WTC11 (cell line): ENCODE data around the gene IGLL1. TPM values are rescaled to one million over a fixed set of nuclear protein-coding genes. Genes with fewer than 3 reads are reported as not detected.
"Not testable (repeated sequence)": the region's sequence is repeated elsewhere in the genome, so short reads cannot be mapped to it uniquely, and the experiment has no call there.

ENCODE experiments used
- ATAC-seq: fragments of 200-7000 bp; cut with Tn5 transposase; 2 replicates; pipeline ENCODE4 v1.10.0; 2021; ENCODE audit warnings: mild to moderate bottlenecking, moderate library complexity
- Bru-seq: library from RNA; stranded (reverse); fragments of 400-500 nt; gene quantifications from one replicate; lab custom pipeline; 2021; lab: Mats Ljungman, UMichigan
- CTCF ChIA-PET: fragments of 300-600 bp; sonication (Branson Sonifier 250); formaldehyde crosslinking; loops from one replicate; lab custom pipeline; 2021; ENCODE audit warnings: antibody characterized with exemption; lab: Charles Lee
- POLR2A ChIA-PET: fragments of 350-600 bp; sonication (Branson Sonifier 250); formaldehyde crosslinking; loops from one replicate; lab custom pipeline; 2021; ENCODE audit warnings: antibody characterized with exemption; lab: Charles Lee
- DNase-seq: peaks from one replicate; pipeline ENCODE4 v3.0.0; 2021; ENCODE audit warnings: low spot score
- H3K27ac Mint-ChIP-seq: 2 replicates; pipeline ENCODE4 v1.8.0; 2021; ENCODE audit warnings: mixed read lengths
- H3K27me3 Mint-ChIP-seq: 2 replicates; pipeline ENCODE4 v1.8.0; 2021; ENCODE audit warnings: low read depth, mild to moderate bottlenecking, moderate library complexity, mixed read lengths
- H3K36me3 Mint-ChIP-seq: 2 replicates; pipeline ENCODE4 v1.8.0; 2021; ENCODE audit warnings: mixed read lengths
- H3K4me1 Mint-ChIP-seq: 2 replicates; pipeline ENCODE4 v1.8.0; 2022; ENCODE audit warnings: mixed read lengths
- H3K4me3 Mint-ChIP-seq: 2 replicates; pipeline ENCODE4 v1.8.0; 2021; ENCODE audit warnings: mild to moderate bottlenecking, moderate library complexity, mixed read lengths
- H3K9me3 Mint-ChIP-seq: 2 replicates; pipeline ENCODE4 v1.8.0; 2021; ENCODE audit warnings: mixed read lengths
- AFF4 ChIP-seq: sonication (generic); formaldehyde crosslinking; IDR thresholded peaks from 2 replicates; pipeline ENCODE4 v1.8.1; 2023; ENCODE audit warnings: mild to moderate bottlenecking, missing genetic modification reagents, borderline replicate concordance
- AR ChIP-seq: fragments of 250-450 bp; sonication (Bioruptor Pico); IDR thresholded peaks from 2 replicates; pipeline ENCODE4 v1.9.0; 2021; ENCODE audit warnings: mild to moderate bottlenecking
- ATF3 ChIP-seq: sonication (generic); formaldehyde crosslinking; conservative IDR thresholded peaks from 2 replicates; pipeline ENCODE4 v1.8.1; 2022; ENCODE audit warnings: mild to moderate bottlenecking, missing genetic modification reagents
- CBFB ChIP-seq: sonication (generic); formaldehyde crosslinking; IDR thresholded peaks from 2 replicates; pipeline ENCODE4 v1.8.1; 2022; ENCODE audit warnings: mild to moderate bottlenecking, low read depth, missing genetic modification reagents
- CDX4 ChIP-seq: fragments of 250-450 bp; sonication (Bioruptor Pico); IDR thresholded peaks from 2 replicates; pipeline ENCODE4 v1.9.0; 2021; ENCODE audit warnings: moderate library complexity, mild to moderate bottlenecking, inconsistent platforms, borderline replicate concordance
- CREM ChIP-seq: sonication (generic); formaldehyde crosslinking; IDR thresholded peaks from 2 replicates; pipeline ENCODE4 v1.8.1; 2022; ENCODE audit warnings: mild to moderate bottlenecking, missing genetic modification reagents, moderate library complexity
- E2F4 ChIP-seq: sonication (generic); formaldehyde crosslinking; IDR thresholded peaks from 2 replicates; pipeline ENCODE4 v1.8.1; 2022; ENCODE audit warnings: low read depth, mild to moderate bottlenecking, moderate library complexity, missing genetic modification reagents, borderline replicate concordance
- IRF1 ChIP-seq: sonication (generic); formaldehyde crosslinking; IDR thresholded peaks from 2 replicates; pipeline ENCODE4 v1.8.0; 2023; ENCODE audit warnings: missing genetic modification reagents
- IRF2 ChIP-seq: sonication (generic); formaldehyde crosslinking; IDR thresholded peaks from 2 replicates; pipeline ENCODE4 v1.8.0; 2022; ENCODE audit warnings: low read depth, missing genetic modification reagents, borderline replicate concordance
- MAX ChIP-seq: sonication (generic); formaldehyde crosslinking; IDR thresholded peaks from 2 replicates; pipeline ENCODE4 v1.8.0; 2022; ENCODE audit warnings: mild to moderate bottlenecking, missing genetic modification reagents
- MXD4 ChIP-seq: fragments of 250-450 bp; sonication (Bioruptor Pico); IDR thresholded peaks from 2 replicates; pipeline ENCODE4 v1.8.0; 2021; ENCODE audit warnings: mild to moderate bottlenecking, moderate library complexity, borderline replicate concordance
- RORB ChIP-seq: fragments of 250-450 bp; sonication (Bioruptor Pico); IDR thresholded peaks from 2 replicates; pipeline ENCODE4 v1.9.0; 2021; ENCODE audit warnings: mild to moderate bottlenecking
- SOX15 ChIP-seq: fragments of 250-450 bp; sonication (Bioruptor Pico); IDR thresholded peaks from 2 replicates; pipeline ENCODE4 v1.9.0; 2021; ENCODE audit warnings: mild to moderate bottlenecking
- ZNF281 ChIP-seq: sonication (generic); formaldehyde crosslinking; IDR thresholded peaks from 2 replicates; pipeline ENCODE4 v1.8.0; 2023; ENCODE audit warnings: mild to moderate bottlenecking, missing genetic modification reagents
- ZNF317 ChIP-seq: sonication (generic); formaldehyde crosslinking; IDR thresholded peaks from 2 replicates; pipeline ENCODE4 v1.8.1; 2023; ENCODE audit warnings: low read depth, mild to moderate bottlenecking, moderate library complexity, missing genetic modification reagents, borderline replicate concordance
- long read RNA-seq, 3 experiments: library from RNA in 1 of 3; library from capped mRNA in 1 of 3; library from polyadenylated mRNA in 1 of 3; unstranded in 2 of 3; stranded (forward) in 1 of 3; transcript quantifications; one replicate each; pipeline ENCODE4 v2.0.0, GENCODE V29; 2021
- total RNA-seq: library from RNA; stranded (reverse); gene quantifications from 3 replicates; pipeline ENCODE4 v1.2.3, GENCODE V29; 2021

The IGLL1 gene
- not detected in 3 replicates for total RNA-seq
- Bru-seq, nascent RNA: not detected
- long read RNA-seq, experiment 1: 0 reads
- long read RNA-seq, experiment 2: 0 reads
- long read RNA-seq, experiment 3: 0 reads

- Mint-ChIP-seq H3K4me3 (no peak within 1 kb of the TSS), H3K4me1 (no peaks in the 10 kb centered on the region), H3K27ac (no peak within 1 kb of the TSS), H3K36me3 (no peaks in the 10 kb centered on the region), H3K9me3 (no peaks in the 10 kb centered on the region), H3K27me3 (peaks cover 2% of the 10 kb centered on the region; the same call in 1 of the 2 replicates)
- ATAC-seq (no peak), DNase-seq (no peak)
- POLR2A ChIA-PET: no interaction called here
- TF ChIP-seq AFF4 (CRISPR knock-in tag): no peak
- TF ChIP-seq IRF2 (CRISPR knock-in tag): no peak
- TF ChIP-seq MXD4 (CRISPR knock-in tag): no peak
- no peak for TF ChIP-seq CBFB (CRISPR knock-in tag)
- no peak for TF ChIP-seq MAX (CRISPR knock-in tag)
- TF ChIP-seq CDX4: no peak
- no peak for TF ChIP-seq CREM (CRISPR knock-in tag)
- TF ChIP-seq ATF3: no peak
- TF ChIP-seq RORB (CRISPR knock-in tag): no peak
- no peak for TF ChIP-seq SOX15 (CRISPR knock-in tag)
- no peak for TF ChIP-seq ZNF281 (CRISPR knock-in tag)
- TF ChIP-seq IRF1 (CRISPR knock-in tag): no peak
- TF ChIP-seq ZNF317 (CRISPR knock-in tag): no peak
- no peak for TF ChIP-seq AR (CRISPR knock-in tag)
- no peak for TF ChIP-seq E2F4
- CTCF ChIA-PET: interaction anchor here (3.8 kb wide), 1 partner anchor 11 kb away, joined by 24 read pairs; no protein-coding TSS in a partner anchor
These were observed at the start of gene IGLL1 for GRCh38 chr22:23579870-23580575. TSS of gene IGLL1 (minus strand) at chr22:23580290. CDS start at chr22:23580190, 100 bp downstream.

GRCh38 chr22:23628056-23628743, 48.1 kb upstream of the IGLL1 start:
- DNase-seq, H3K9me3 Mint-ChIP-seq, H3K4me1 Mint-ChIP-seq, H3K36me3 Mint-ChIP-seq, ATAC-seq, POLR2A ChIA-PET, H3K27ac Mint-ChIP-seq, H3K4me3 Mint-ChIP-seq: not testable (repeated sequence)
- H3K27me3 Mint-ChIP-seq: peaks cover 27% of the 10 kb centered on the region
- CTCF ChIA-PET: interaction anchor here (1.0 to 2.0 kb wide), 2 partner anchors 222 to 229 kb away, joined by 3 to 5 read pairs; partner anchors contain the start of gene SLC2A11

- H3K36me3 Mint-ChIP-seq, H3K4me3 Mint-ChIP-seq, POLR2A ChIA-PET, H3K4me1 Mint-ChIP-seq, H3K9me3 Mint-ChIP-seq: not testable (repeated sequence)
- ATAC-seq: peak; percentile 77
- DNase-seq: peak; percentile 52
- Mint-ChIP-seq H3K27me3 (peaks cover 24% of the 10 kb centered on the region), H3K27ac (peak overlapping the region; percentile 17; the same call in 1 of the 2 replicates)
- CTCF ChIA-PET: interaction anchor here (1.0 to 2.0 kb wide), 2 partner anchors 222 to 230 kb away, joined by 3 to 5 read pairs; partner anchors contain the start of gene SLC2A11
These were observed 47.4 kb upstream of the IGLL1 start for GRCh38 chr22:23627401-23628055.
